ENCODE measurements around the gene AP3S2. TPM values are rescaled to one million over a fixed set of nuclear protein-coding genes. Genes with fewer than 3 reads are reported as not detected.
"Not testable (repeated sequence)": the region's sequence is repeated elsewhere in the genome, so short reads cannot be mapped to it uniquely, and the experiment has no call there.

AP3S2 gene
- total RNA-seq, 1 donor: 73.0 TPM

DNA sequence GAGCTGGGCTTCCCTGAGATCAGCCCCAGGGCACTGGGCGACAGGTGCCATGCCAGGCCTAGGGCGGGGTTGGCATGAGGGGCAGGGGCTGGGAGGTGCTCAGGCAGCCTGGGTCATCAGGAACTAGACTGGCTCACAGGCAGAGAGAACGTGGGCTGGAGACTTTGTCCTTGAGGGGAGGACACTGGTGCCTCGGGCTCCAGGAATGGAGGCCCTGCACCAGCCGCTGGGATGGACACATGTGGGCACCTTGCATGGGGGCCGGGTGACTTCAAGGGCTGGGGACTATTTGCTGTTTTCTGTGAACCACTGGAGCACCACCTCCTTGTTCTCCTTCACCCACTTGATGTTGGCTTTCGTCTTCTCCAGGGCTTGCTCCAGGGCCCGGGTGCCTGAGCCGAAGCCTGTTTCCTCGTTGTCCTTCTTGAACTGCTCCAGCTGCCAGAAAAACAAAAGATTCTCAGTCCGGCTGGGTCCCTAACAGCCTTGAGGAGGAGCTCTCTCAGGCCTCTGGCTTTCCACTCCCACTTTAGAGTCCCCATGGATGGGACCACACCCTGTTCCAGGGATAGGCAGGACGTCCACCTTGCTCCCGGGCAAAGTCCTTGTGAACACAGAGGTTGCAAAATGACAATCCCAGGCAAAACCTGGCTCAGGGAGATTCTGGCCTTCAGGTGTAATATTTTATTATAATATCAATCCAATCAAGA, 108.6 kb downstream of the AP3S2 start:
- DNase-seq (ENCODE audit: low read depth): no peak
- no peak overlapping the region for H3K4me3 ChIP-seq (ENCODE audit: low read depth, low read length)
- TF ChIP-seq, protein P1, sequence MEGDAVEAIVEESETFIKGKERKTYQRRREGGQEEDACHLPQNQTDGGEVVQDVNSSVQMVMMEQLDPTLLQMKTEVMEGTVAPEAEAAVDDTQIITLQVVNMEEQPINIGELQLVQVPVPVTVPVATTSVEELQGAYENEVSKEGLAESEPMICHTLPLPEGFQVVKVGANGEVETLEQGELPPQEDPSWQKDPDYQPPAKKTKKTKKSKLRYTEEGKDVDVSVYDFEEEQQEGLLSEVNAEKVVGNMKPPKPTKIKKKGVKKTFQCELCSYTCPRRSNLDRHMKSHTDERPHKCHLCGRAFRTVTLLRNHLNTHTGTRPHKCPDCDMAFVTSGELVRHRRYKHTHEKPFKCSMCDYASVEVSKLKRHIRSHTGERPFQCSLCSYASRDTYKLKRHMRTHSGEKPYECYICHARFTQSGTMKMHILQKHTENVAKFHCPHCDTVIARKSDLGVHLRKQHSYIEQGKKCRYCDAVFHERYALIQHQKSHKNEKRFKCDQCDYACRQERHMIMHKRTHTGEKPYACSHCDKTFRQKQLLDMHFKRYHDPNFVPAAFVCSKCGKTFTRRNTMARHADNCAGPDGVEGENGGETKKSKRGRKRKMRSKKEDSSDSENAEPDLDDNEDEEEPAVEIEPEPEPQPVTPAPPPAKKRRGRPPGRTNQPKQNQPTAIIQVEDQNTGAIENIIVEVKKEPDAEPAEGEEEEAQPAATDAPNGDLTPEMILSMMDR (IDR thresholded peaks at IDR 0.05; ENCODE audit: insufficient read depth, low read depth, low read length): no peak

DNA sequence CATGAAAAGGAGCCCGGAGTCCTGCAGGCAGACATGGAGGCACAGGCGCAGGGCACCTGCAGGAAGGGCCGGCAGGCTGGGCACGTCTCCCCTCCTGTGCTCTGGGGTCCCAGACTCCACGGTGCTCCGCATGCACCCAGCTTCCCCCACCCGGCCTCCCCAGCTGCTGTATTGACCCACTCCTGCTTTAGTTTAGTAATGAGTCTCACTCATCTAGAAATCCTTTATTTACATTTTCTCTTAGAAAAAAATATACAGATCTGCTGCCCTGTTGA, 109.2 kb downstream of the AP3S2 start:
- TF ChIP-seq, protein P1 (IDR thresholded peaks at IDR 0.05; ENCODE audit: insufficient read depth, low read depth, low read length): no peak
- no peak for DNase-seq (ENCODE audit: low read depth)

DNA sequence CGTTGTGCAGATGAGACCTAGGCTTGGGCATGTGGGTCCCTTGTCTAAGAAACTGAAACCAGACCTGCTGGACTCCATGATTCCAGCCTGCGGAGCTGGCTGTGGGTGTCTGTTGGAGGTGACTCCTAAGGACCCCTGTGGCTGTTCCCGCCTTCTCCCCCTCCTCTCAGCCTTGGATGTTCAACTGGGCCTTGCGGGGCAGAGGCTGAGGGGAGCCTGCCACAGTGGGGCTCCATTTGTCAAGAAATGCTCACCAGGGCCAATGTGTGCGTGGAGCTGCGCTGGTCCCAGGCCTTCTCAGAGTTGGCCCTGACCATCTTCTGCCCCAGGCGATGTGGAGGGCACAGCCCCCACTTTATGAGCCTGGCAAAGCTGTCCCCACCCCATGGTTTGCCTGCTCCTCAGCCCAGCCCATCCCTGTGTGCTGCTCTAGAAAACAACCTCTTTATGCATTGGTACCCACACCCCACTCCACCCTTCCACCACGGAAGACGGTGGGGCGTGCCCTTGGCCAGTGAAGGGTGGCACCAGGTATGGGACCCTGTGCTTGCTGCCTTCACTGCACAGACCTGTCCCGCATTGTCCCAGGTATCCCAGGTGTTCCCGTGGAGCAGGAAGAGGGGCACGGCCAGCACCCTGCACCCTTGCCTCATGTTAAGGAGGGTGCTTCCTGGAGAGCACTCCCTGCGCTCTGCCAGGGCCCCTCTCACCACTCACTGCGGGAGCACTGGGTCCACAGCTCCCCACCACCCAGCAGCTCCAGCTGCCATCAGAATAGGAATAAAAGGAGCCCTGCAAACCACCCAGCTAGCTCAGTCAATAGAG, 109.7 kb downstream of the AP3S2 start:
- TF ChIP-seq, protein P1 (IDR thresholded peaks at IDR 0.05; ENCODE audit: insufficient read depth, low read depth, low read length): no peak
- DNase-seq (ENCODE audit: low read depth): no peak

More for the DNA sequence above, 109.2 kb downstream of the AP3S2 start:
- H3K4me3 ChIP-seq (ENCODE audit: low read depth, low read length): no peak overlapping the region

DNA sequence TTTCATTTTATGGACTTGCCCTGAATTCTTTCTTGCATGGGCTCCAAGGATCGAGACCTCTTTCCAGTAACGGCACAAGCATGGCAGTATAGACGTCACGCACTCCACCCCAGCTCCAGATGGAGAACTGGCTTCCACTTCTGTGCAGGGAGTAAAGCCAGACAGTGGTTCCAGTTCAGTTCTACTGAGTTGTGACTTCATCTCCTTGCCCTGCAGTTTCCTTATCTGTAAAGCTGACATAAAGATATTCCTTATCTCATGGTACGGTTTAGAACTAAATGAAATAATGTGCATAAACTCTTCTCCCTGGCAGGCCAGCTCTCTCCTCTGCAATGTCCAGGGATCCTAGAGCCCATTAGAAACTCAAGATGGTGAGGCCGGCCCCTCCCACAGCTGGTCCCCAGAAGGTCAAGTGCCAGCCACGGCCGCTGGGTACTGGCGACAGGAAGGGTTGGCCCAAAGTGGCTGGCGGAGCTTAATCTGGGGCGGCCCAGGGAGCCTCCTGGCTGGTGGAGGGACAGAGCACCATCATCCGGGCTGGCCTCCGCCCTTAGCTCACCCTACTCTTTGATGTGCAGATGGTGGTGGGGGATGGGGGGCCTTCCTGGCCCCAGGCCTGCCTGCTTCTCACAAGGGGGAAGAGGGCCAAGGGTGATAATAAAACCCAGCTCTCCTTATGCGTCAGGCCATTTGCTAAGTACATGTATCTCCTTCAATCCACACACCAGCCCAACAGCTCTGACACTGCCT, 110.5 kb downstream of the AP3S2 start:
- TF ChIP-seq, protein P1 (IDR thresholded peaks at IDR 0.05; ENCODE audit: insufficient read depth, low read depth, low read length): no peak
- H3K4me3 ChIP-seq (ENCODE audit: low read depth, low read length): peak overlapping the region; percentile 2
- peak; percentile 96 for DNase-seq (ENCODE audit: low read depth)

More for the DNA sequence above, 109.7 kb downstream of the AP3S2 start:
- no peak overlapping the region for H3K4me3 ChIP-seq (ENCODE audit: low read depth, low read length)

DNA sequence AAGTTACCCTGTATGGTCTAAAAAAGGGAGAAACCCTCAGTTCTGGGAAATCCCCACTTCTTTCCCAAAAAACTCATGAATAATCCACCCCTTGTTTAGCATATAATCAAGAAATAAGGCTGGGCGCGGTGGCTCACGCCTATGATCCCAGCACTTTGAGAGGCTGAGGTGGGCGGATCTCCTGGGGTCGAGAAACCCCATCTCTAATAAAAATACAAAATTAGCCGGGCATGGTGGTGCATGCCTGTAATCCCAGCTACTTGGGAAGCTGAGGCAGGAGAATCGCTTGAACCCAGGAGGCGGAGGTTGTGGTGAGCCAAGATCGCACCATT, 111.2 kb downstream of the AP3S2 start:
- not testable (repeated sequence) for DNase-seq (ENCODE audit: low read depth); H3K4me3 ChIP-seq (ENCODE audit: low read depth, low read length)

DNA sequence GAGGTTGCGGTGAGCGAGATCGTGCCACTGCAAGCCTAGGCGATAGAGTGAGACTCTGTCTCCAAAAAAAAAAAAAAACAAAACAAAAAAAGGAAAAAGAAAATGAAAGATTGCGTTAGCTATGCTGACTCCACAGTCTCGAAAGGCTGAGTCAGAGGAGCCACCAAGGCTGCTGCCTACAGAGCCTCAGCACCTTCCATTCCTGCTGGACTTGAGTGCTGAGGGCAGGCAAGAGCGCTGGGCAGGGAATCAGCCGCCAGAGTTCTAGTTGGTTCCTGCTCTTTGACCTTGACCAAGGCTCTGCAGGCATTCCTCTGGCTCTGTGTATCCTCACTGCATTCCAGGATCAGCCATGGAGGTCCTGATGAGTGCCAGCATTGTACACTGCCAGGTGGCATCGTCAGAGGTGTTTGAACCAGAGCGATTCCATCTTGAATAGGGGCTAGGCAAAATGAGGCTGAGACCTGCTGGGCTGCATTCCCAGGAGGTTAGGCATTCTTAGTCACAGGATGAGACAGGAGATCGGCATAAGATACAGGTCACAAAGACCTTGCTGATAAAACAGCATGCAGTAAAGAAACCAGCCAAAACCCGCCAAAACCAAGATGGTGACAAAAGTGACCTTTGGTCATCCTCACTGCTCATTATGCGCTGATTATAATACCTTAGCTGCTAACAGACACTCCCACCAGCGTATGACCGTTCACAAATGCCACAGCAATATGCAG, 111.7 kb downstream of the AP3S2 start:
- TF ChIP-seq, protein P1 (IDR thresholded peaks at IDR 0.05; ENCODE audit: insufficient read depth, low read depth, low read length): no peak
- DNase-seq (ENCODE audit: low read depth): peak; percentile 63
- H3K4me3 ChIP-seq (ENCODE audit: low read depth, low read length): no peak overlapping the region
